Renal cortical epithelial cell (primary cell): ENCODE data around the gene PTCD3. TPM values are rescaled to one million over a fixed set of nuclear protein-coding genes. Genes with fewer than 3 reads are reported as not detected.

Source experiments
- DNase-seq: peaks from one replicate; pipeline ENCODE4 v3.0.0-alpha.2; 2011; ENCODE audit warnings: low read depth
- total RNA-seq: library from RNA; depleted of rRNA; stranded (reverse); fragments of >200 nt; gene quantifications from 2 replicates; pipeline ENCODE4 v1.2.3, GENCODE V29; 2014

The PTCD3 gene
- total RNA-seq, result 96.2 and 125 TPM in 2 replicates

- peak; percentile 94 for DNase-seq
Measured at GRCh38 chr2:86105969-86106945, at the start of gene PTCD3. TSS of gene PTCD3 (plus strand) at chr2:86106235. CDS start at chr2:86106248, 13 bp downstream.

GRCh38 chr2:86056590-86057331 lies 49.3 kb upstream of the PTCD3 start:
- no peak for DNase-seq

GRCh38 chr2:86062043-86062442 lies 44.0 kb upstream of the PTCD3 start:
- peak; percentile 87 for DNase-seq

- peak; percentile 88 for DNase-seq
Measured at GRCh38 chr2:86064006-86064405, 42.0 kb upstream of the PTCD3 start.

GRCh38 chr2:86065512-86065911 lies 40.5 kb upstream of the PTCD3 start:
- no peak for DNase-seq

- DNase-seq, result no peak
Measured at GRCh38 chr2:86066007-86066578, 39.9 kb upstream of the PTCD3 start.

GRCh38 chr2:86066915-86067314 lies 39.1 kb upstream of the PTCD3 start:
- no peak for DNase-seq

GRCh38 chr2:86068136-86068588 lies 37.9 kb upstream of the PTCD3 start:
- DNase-seq, result peak; percentile 50

- no peak for DNase-seq
Measured at GRCh38 chr2:86068648-86069047, 37.4 kb upstream of the PTCD3 start.

- no peak for DNase-seq
Measured at GRCh38 chr2:86069091-86069685, 36.8 kb upstream of the PTCD3 start.

- DNase-seq, result no peak
Measured at GRCh38 chr2:86069783-86070339, 36.2 kb upstream of the PTCD3 start.

- DNase-seq, result no peak
Measured at GRCh38 chr2:86070868-86071267, 35.2 kb upstream of the PTCD3 start.

GRCh38 chr2:86072271-86072858 lies 33.7 kb upstream of the PTCD3 start:
- peak; percentile 70 for DNase-seq

- no peak for DNase-seq
Measured at GRCh38 chr2:86073225-86073624, 32.8 kb upstream of the PTCD3 start.

GRCh38 chr2:86074256-86074655 lies 31.8 kb upstream of the PTCD3 start:
- DNase-seq, result no peak

GRCh38 chr2:86074811-86075210 lies 31.2 kb upstream of the PTCD3 start:
- DNase-seq, result no peak

GRCh38 chr2:86075886-86076285 lies 30.1 kb upstream of the PTCD3 start:
- DNase-seq, result no peak

GRCh38 chr2:86078774-86079545 lies 27.1 kb upstream of the PTCD3 start:
- DNase-seq, result peak; percentile 32

GRCh38 chr2:86079981-86080911 lies 25.8 kb upstream of the PTCD3 start:
- DNase-seq, result peak; percentile 52
